A172 (cell line): Measurements from ENCODE around the gene PRDM16. TPM values are rescaled to one million over a fixed set of nuclear protein-coding genes. Genes with fewer than 3 reads are reported as not detected.
"Not testable (repeated sequence)": the region's sequence is repeated elsewhere in the genome, so short reads cannot be mapped to it uniquely, and the experiment has no call there.

Experiments
- DNase-seq: peaks from one replicate; pipeline ENCODE4 v3.0.0-alpha.2; 2015; ENCODE audit warnings: low spot score
- total RNA-seq: library from RNA; depleted of rRNA; stranded (reverse); fragments of >200 nt; shearing (Covaris generic); gene quantifications from 2 replicates; pipeline ENCODE4 v1.2.3, GENCODE V29; 2014

The PRDM16 gene
- total RNA-seq, 1 experiment from 2014 or later, result 0.84 TPM

- DNase-seq, result no peak
These were observed 208.6 kb downstream of the PRDM16 start for GRCh38 chr1:3277623-3278022.

- DNase-seq, result no peak
These were observed 209.6 kb downstream of the PRDM16 start for GRCh38 chr1:3278416-3279181.

- DNase-seq, result no peak
These were observed 210.1 kb downstream of the PRDM16 start for GRCh38 chr1:3279182-3279470.

- no peak for DNase-seq
These were observed 212.7 kb downstream of the PRDM16 start for GRCh38 chr1:3281735-3282134.

GRCh38 chr1:3282186-3282585 is 213.2 kb downstream of the PRDM16 start:
- DNase-seq, result no peak

GRCh38 chr1:3282656-3283430 is 213.8 kb downstream of the PRDM16 start:
- no peak for DNase-seq

- DNase-seq, result no peak
These were observed 214.8 kb downstream of the PRDM16 start for GRCh38 chr1:3283849-3284248.

- DNase-seq, result no peak
These were observed 215.7 kb downstream of the PRDM16 start for GRCh38 chr1:3284691-3285090.

- no peak for DNase-seq
These were observed 216.2 kb downstream of the PRDM16 start for GRCh38 chr1:3285106-3285740.

GRCh38 chr1:3287095-3287494 is 218.1 kb downstream of the PRDM16 start:
- not testable (repeated sequence) for DNase-seq

- DNase-seq, result no peak
These were observed 218.7 kb downstream of the PRDM16 start for GRCh38 chr1:3287656-3288160.

GRCh38 chr1:3289502-3289901 is 220.5 kb downstream of the PRDM16 start:
- DNase-seq, result no peak

GRCh38 chr1:3290438-3290837 is 221.4 kb downstream of the PRDM16 start:
- DNase-seq, result no peak

- DNase-seq, result peak; percentile 9
These were observed 221.9 kb downstream of the PRDM16 start for GRCh38 chr1:3290915-3291314.

- no peak for DNase-seq
These were observed 223.2 kb downstream of the PRDM16 start for GRCh38 chr1:3292051-3292722.

GRCh38 chr1:3292868-3293562 is 224.0 kb downstream of the PRDM16 start:
- DNase-seq, result no peak

- no peak for DNase-seq
These were observed 224.6 kb downstream of the PRDM16 start for GRCh38 chr1:3293563-3294080.

- DNase-seq, result no peak
These were observed 225.4 kb downstream of the PRDM16 start for GRCh38 chr1:3294450-3294849.

GRCh38 chr1:3295846-3296245 is 226.8 kb downstream of the PRDM16 start:
- DNase-seq, result no peak

- DNase-seq, result no peak
These were observed 227.3 kb downstream of the PRDM16 start for GRCh38 chr1:3296326-3296725.

GRCh38 chr1:3296826-3297225 is 227.8 kb downstream of the PRDM16 start:
- DNase-seq, result no peak
